Embryonic facial prominence (tissue), 1 donor: Measurements from ENCODE around the gene NPAS1.
"Not testable (repeated sequence)": the region's sequence is repeated elsewhere in the genome, so short reads cannot be mapped to it uniquely, and the experiment has no call there.

Experiments used
- DNase-seq: peaks from one replicate; pipeline ENCODE4 v3.0.0-alpha.2; 2016; ENCODE audit errors: extremely low spot score

Gene NPAS1

DNA sequence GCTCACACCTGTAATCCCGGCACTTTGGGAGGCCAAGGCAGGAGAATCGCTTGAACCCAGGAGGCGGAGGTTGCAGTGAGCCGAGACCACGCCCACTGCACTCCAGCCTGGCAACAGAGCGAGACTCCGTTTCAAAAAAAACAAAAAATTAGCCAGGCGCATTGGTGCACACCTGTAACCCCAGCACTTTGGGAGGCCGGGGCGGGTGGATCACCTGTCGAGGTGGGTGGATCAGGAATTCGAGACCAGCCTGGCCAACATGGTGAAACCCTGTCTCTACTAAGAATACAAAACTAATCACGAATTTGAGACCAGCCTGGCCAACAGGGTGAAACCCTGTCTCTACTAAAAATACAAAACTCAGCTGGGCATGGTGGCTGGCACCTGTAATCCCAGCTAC, 58.7 kb downstream of the NPAS1 start:
- not testable (repeated sequence) for DNase-seq

DNA sequence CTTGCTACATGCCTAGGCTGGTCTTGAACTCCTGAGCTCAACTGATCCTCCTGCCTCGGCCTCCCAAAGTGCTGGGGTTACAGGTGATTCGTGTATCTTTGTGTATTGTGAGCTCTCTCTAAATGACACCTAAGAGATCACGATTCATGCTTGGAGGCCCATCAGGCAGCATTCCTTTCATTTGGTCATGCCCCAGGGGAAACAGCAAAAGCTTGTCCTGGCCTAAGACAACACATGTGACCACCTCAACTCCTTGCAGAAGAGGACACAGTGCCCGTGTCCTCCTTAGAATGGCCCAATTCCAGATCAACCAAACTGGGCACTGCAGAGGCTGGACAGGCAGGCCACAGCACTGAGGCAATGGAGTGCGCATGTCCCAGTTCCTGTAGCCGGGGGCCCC, 61.5 kb downstream of the NPAS1 start:
- no peak for DNase-seq

DNA sequence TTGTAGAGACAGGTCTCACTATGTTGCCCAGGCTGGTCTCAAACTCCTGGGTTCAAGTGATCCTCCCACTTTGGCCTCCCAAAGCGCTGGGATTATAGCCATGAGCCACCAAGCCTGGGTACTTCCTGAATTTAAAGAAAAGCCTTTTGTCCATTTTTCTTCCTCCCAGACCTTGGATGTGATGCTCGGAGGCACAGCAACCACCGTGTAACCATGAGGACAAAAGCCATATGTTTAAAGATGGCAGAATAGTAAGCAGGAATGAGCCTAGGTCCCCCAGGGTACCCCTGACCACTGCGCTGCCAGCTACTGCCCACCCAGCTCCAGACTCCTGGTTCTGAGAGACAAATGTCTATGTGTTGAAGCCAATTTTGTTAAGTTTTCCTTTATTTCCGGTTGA, 62.9 kb downstream of the NPAS1 start:
- no peak for DNase-seq

DNA sequence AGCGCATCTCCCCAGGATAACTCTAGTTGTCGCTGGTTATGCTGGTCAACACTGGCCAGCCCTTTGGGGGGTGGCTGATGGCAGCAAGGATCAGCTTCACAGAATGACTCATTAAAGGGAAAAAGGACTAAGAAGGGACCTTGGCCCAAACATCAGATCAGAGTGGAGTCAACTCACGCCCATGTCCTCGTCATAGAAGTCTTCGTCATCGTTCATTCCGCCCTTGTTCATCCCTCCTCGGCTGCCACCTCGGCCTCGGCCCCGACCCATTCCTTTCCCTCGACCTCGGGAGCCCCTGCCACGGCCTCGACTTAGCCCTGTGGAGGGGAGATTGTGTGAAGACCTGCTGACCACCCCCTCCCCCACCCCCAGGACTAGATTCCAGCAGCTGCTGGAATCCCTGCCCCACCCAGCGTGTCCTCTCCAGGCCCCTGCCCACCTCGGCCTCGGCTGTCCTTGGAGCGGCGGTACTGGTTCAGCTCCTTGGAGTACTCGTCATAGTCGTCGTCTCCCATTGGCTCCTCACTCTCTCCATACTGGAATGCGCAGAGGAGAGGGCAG, 65.3 kb downstream of the NPAS1 start:
- no peak for DNase-seq

DNA sequence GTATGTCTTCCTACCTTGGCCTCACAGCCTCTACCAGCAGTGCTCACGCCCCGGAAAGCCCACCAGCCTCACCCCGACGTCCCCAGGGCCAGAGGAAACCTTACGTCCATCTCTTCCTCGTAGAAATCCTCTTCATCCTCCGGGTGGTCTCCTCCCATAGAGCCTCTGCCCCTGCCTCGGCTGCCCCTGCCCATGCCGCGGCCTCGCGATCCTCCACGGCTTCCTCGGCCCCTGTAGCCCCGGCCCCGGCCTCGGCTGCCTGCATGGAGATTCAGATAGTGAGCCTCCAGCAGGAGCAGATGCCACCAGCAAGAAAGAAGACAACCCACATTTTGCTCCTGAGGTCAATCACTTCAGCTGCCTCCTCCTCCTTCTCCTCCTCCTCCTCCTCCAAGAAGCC, 66.6 kb downstream of the NPAS1 start:
- no peak for DNase-seq

DNA sequence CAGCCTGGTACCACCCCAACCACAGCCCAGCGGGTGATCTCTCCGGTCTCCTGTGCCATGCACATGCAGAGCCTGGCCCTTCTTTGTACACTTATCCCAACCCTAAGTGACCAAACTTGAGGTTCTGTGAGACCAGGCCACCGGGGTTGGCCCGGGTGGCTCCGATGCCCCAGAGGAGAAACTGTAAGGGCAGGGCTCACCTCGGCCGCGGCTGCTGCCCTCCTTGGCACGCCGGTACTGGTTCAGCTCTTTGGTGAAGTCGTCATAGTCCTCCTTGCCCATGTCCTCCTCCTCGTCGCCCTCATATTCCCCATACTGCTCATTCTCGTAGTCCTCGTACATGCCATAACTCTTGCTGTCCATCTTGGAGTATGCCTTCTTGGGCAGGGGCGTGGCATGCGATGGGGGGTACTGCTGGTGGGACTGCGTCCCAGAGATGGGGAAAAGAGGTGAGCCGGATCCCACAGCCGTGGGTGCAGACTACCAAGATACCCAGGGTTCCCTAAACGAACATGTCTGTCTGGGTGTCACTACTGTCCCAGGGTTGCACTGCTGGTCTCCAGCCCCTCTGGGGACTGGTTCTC, 70.2 kb downstream of the NPAS1 start:
- no peak for DNase-seq

DNA sequence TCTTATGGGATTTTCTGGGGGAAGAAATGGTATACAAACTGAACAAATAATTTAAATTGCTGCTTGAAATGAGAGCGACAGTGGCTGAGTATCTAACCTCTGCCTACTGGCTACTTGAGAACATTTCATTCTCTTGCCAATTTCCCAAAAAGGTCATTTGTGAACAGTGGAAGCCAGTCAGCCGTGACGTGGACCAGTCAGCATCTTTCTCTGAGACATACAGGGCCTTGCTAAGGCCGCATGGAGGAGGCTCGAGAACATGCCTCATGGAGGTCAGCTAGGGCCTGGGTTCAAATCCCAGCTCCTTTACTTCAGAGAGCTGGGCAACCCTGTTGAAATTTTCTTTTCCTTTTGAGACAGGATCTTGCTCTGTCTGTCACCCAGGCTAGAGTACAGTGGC, 73.6 kb downstream of the NPAS1 start:
- no peak for DNase-seq

DNA sequence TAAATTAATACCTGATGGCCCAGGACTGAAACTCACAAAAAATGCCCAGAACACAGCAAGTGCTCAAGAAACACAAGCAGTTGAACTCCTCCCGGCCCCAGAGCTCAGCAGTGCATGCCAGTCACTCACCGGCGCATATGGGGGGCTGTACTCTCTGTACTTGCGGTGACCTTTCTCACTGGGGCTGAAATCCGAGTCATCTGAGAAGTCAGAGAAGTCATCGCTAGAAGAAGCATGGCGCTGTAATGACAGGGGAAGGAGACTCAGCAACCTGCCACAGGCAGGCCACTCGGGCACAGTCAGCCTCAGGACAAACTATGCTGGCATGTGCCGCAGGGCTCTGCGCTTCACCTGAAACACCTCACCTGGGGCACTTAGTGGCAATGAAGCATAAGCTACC, 74.2 kb downstream of the NPAS1 start:
- no peak for DNase-seq

DNA sequence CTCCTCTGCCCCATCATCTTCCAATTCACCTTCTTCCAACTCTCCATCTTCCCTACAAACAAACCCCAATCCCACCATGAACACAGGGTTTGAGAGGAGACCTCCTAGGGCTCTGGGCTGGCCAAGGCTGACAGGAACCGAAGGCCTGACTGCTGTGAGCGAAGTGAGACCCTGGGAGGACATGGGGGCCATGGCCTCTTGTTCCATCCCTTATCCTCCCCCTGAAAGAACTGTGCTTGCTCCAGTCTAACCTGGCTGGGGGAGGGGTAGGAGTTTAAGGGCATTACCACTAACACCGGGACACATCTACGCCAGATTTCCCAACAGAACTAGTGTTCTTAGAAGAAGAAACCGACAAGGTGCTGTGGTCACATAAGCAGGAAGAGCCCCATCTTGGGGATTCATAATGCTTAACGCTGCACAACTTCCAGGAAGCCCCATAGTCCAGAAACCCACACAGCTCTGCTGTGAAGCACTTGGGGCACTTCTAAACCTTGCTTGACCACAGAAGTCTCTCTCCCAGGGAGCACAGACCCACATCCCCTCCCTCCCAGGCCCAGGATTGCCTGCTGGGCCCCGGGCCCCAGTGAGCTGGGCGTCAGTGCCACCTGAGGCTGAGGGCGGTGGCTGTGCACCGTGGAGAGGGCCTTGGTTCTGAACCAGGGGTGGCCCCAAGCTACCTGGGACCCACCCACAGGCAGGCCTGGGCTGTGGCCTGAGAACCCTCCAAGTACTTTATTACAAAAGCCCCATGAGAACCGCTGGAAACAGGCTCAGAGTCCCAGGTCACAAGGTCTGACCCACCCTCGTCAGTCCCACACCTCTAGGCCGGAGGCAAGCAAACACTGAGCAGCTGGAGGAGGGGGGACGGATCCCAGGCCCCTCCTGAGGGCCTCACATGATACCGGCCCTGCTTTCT, 75.2 kb downstream of the NPAS1 start:
- no peak for DNase-seq
